HepG2 (cell line): ENCODE measurements around the gene RELB. TPM values are rescaled to one million over a fixed set of nuclear protein-coding genes. Genes with fewer than 3 reads are reported as not detected.

Experiments
- AKAP8 ChIP-seq: sonication (generic); formaldehyde crosslinking; IDR thresholded peaks from 2 replicates; pipeline ENCODE4 v1.5.1; 2020; ENCODE audit warnings: mild to moderate bottlenecking, missing genetic modification reagents
- ARID5B ChIP-seq: IDR thresholded peaks from 2 replicates; pipeline ENCODE4 v1.4.0; 2020; ENCODE audit warnings: mild to moderate bottlenecking, missing genetic modification reagents
- CSRNP1 ChIP-seq: sonication (generic); formaldehyde crosslinking; IDR thresholded peaks from 2 replicates; pipeline ENCODE4 v1.8.1; 2023; ENCODE audit warnings: mild to moderate bottlenecking, missing genetic modification reagents
- DDIT3 ChIP-seq: sonication (generic); formaldehyde crosslinking; IDR thresholded peaks from 2 replicates; pipeline ENCODE4 v1.4.0; 2020; ENCODE audit warnings: mild to moderate bottlenecking, missing genetic modification reagents
- ELK4 ChIP-seq: sonication (generic); formaldehyde crosslinking; IDR thresholded peaks from 2 replicates; pipeline ENCODE4 v1.9.0; 2021; ENCODE audit warnings: missing genetic modification reagents, borderline replicate concordance
- FOXC1 ChIP-seq: sonication (generic); formaldehyde crosslinking; IDR thresholded peaks from 2 replicates; pipeline ENCODE4 v1.8.0; 2022; ENCODE audit warnings: mild to moderate bottlenecking, missing genetic modification reagents, borderline replicate concordance
- FUBP1 ChIP-seq: sonication (generic); formaldehyde crosslinking; IDR thresholded peaks from 2 replicates; pipeline ENCODE4 v1.5.1; 2020; ENCODE audit warnings: missing genetic modification reagents, mild to moderate bottlenecking, borderline replicate concordance
- RORA ChIP-seq: sonication (generic); formaldehyde crosslinking; IDR thresholded peaks from 2 replicates; pipeline ENCODE4 v1.5.0; 2020; ENCODE audit warnings: mild to moderate bottlenecking, missing genetic modification reagents, moderate library complexity
- SOX5 ChIP-seq: IDR thresholded peaks from 2 replicates; pipeline ENCODE4 v1.6.1; 2016; ENCODE audit warnings: borderline replicate concordance
- STAT5B ChIP-seq: sonication (generic); formaldehyde crosslinking; IDR thresholded peaks from 2 replicates; pipeline ENCODE4 v1.4.0; 2020; ENCODE audit warnings: missing genetic modification reagents
- TAF1 ChIP-seq: sonication (generic); formaldehyde crosslinking; IDR thresholded peaks from 2 replicates; pipeline ENCODE4 v1.4.0; 2020; ENCODE audit warnings: missing genetic modification reagents
- ZEB1 ChIP-seq: IDR thresholded peaks from 2 replicates; pipeline ENCODE4 v1.6.1; 2012; ENCODE audit warnings: mild to moderate bottlenecking, low read depth, inconsistent platforms; ENCODE audit not compliant: insufficient replicate concordance
- ZNF609 ChIP-seq: sonication (generic); formaldehyde crosslinking; IDR thresholded peaks from 2 replicates; pipeline ENCODE4 v1.4.0; 2020; ENCODE audit warnings: mild to moderate bottlenecking, missing genetic modification reagents, borderline replicate concordance
- polyA plus RNA-seq, 8 experiments: library from polyadenylated mRNA; depleted of rRNA in 3 of 8; stranded (reverse) in 7 of 8; unstranded in 1 of 8; fragments of >200 nt; fragmentation: Illumina TruSeq in 4 of 8; extraction: Trizol in 4 of 8; gene quantifications; 2 replicates each; pipeline versions ENCODE4 v1.2.1 to v1.2.3, GENCODE V29; 2011 to 2016; ENCODE audit warnings: low read depth in 4 of 8, missing spikeins in 1 of 8, mixed read lengths in 1 of 8; ENCODE audit not compliant: insufficient read depth in 1 of 8
- total RNA-seq, 5 experiments: library from RNA; depleted of rRNA; stranded (reverse); fragments of >200 nt; fragmentation: Illumina TruSeq; extraction: Trizol; gene quantifications; 2 replicates each; pipeline ENCODE4 v1.2.3, GENCODE V29; 2016; ENCODE audit warnings: low read depth in 1 of 5

RELB gene
- total and polyA plus RNA-seq, 2 of the 13 experiments (the other 11 are each of a cell fraction or from before 2014, with no cell fraction given), result 1.9 to 3.5 TPM

- TF ChIP-seq ARID5B (CRISPR knock-in tag) (peak; percentile 16; the same call in 1 of the 2 replicates), ELK4 (CRISPR knock-in tag) (no peak), FUBP1 (no peak), ZEB1 (no peak), AKAP8 (CRISPR knock-in tag) (no peak), CSRNP1 (peak; percentile 78; the same call in 1 of the 2 replicates), RORA (CRISPR knock-in tag) (no peak), ZNF609 (CRISPR knock-in tag) (no peak; the same call in 1 of the 2 replicates), SOX5 (CRISPR knock-in tag) (no peak), DDIT3 (CRISPR knock-in tag) (no peak), STAT5B (no peak), FOXC1 (CRISPR knock-in tag) (peak; percentile 70; the same call in 1 of the 2 replicates), TAF1 (CRISPR knock-in tag) (peak; percentile 89)
Observed at GRCh38 chr19:45038931-45039893, 37.9 kb downstream of the RELB start, which contains the start of gene CLASRP (continued).
